Left kidney (tissue), 2 donors: ENCODE results near the gene ZC3H12D. TPM values are rescaled to one million over a fixed set of nuclear protein-coding genes. Genes with fewer than 3 reads are reported as not detected.
"Not testable (repeated sequence)": the region's sequence is repeated elsewhere in the genome, so short reads cannot be mapped to it uniquely, and the experiment has no call there.

Source experiments
- DNase-seq: peaks from one replicate; pipeline ENCODE4 v3.0.0-alpha.2; 2013
- polyA plus RNA-seq: library from polyadenylated mRNA; unstranded; fragments of 120-200 nt; gene quantifications from one replicate; pipeline ENCODE4 v1.2.1, GENCODE V29; 2013; ENCODE audit not compliant: insufficient read length

Gene ZC3H12D
- polyA plus RNA-seq, 1 donor = 0.70 TPM

- DNase-seq = no peak
These were observed 762 bp downstream of the ZC3H12D start for GRCh38 chr6:149483849-149484655.

- no peak for DNase-seq
These were observed 1.5 kb downstream of the ZC3H12D start for GRCh38 chr6:149483334-149483725.

DNA sequence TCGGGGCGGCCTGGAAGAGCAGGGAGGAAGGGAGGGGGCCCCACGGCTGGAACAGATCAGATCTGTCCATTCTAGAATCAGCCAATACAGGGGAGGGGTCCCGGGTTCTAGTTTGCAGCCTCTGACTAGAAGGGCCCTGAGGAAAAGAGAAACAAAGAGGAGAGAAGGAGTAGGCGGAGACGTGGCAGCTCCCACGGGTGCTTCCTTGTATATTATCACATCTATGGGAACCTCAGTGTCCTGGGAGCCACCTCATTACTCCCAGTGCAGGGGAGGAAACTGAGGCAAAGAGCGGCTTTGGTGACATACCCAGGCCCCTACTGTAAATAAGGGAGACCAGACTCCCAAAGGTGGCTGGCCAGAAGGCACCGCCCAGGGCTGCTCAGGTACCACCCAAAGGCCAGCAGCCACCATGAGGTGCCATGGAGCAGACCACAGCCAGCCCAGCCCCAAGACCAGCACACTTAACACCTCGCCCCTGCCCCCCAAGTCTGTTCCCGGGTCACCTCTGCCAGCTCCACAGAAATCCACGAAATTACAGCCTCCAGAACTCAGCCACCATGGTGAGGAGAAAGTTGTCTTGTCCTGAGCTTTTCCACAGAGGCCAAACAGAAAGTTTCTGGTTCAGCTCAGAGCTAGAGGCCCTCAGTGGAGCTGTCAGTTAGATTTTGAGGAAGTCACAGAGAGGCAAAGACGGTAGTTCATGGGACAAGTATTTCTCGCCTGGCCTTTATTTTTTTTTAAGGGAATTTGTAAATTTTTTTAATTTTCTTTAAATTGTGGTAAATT is 2.1 kb downstream of the ZC3H12D start:
- no peak for DNase-seq

- no peak for DNase-seq
These were observed 4.1 kb downstream of the ZC3H12D start for GRCh38 chr6:149480502-149481280.

DNA sequence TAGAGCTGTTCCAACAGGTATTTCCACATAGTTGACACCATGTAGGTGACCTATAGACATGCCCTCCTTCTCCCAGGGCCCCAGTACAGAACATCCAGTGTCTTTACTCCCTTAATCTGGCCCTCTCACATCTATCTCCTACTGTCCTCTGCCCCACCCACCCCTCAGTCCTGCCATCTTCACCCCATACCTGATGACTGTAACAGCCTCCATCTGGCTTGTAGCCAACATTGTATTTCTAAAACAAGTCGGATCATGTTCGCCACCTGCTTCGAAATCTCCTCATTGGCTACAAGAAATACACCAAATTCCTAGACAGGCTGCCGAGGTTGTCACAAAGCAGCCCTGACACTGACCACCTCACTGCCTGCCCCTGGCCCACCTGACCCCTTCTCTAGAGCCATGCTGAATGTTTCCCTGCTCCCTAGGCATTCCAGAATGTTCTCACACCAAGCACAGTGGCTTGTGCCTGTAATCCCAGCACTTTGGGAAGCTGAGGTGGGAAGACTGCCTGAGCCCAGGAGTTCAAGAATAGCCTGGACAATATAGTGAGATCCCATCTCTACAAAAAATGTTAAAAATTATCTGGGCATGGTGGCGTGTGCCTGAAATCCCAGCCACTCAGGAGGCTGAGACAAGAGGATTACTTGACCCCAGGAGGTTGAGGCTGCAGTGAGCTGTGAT is 6.0 kb downstream of the ZC3H12D start:
- DNase-seq = no peak

DNA sequence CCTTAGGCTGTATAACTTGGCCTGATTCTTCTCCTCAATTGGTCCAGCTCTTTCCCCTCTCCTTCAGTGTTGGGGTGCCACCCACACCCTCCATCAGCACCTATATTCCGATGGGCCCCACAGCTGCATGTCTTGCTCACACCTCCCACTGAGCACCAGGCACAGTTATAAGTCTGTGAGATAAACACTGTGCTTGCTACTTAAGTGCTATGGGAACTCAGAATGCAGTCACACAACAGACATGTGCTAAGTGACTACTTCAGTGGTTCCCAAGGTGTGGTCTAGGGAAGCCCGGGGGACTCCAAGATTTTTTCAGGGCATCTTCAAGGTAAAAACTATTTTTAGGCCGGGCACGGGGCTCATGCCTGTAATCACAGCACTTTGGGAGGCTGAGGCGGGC is 7.3 kb downstream of the ZC3H12D start:
- DNase-seq = no peak

- no peak for DNase-seq
These were observed 7.9 kb downstream of the ZC3H12D start for GRCh38 chr6:149476789-149477455.

- DNase-seq = no peak
These were observed 10.5 kb downstream of the ZC3H12D start for GRCh38 chr6:149474108-149474935.

- no peak for DNase-seq
These were observed 11.4 kb downstream of the ZC3H12D start for GRCh38 chr6:149473080-149474052.

DNA sequence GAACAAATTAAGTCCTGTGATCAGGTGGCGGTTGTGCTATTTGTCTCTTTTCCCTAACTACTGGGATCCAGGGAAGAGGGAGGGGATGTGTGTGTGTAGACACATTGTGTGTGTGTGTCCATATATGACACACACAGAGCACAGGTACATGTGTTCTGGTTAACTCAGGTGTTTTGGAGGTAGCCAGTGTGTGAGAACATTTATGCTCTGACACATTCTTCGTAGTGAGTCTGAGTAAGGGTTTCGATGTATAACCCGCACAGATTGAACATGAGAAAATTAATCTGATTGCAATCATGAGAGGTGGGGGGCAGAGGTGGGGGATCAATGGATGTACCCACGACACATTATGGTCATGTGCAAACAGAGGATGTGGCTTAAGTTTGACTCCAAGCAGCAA is 12.6 kb downstream of the ZC3H12D start:
- DNase-seq = no peak

DNA sequence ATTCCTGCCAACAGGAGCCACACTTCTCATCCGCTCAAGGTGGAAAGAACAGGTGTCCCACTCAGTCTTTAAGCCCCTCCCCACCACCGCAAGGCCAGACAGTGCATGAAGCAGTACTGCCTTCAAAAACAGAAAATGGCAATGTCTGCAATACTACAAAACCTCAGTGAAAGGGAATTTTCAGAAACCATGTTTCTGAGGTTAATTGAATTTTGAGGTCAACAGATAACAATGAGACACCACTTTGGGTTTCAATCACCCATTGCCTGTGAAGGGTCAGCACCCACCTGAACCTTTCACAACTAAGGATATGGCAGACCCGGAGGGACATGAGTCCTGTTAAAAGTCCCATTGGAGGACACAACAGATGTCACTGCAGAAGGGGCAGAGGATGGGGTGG is 13.0 kb downstream of the ZC3H12D start:
- no peak for DNase-seq

- no peak for DNase-seq
These were observed 13.9 kb downstream of the ZC3H12D start for GRCh38 chr6:149470948-149471347.

GRCh38 chr6:149468179-149468578 is 16.6 kb downstream of the ZC3H12D start:
- DNase-seq = no peak

GRCh38 chr6:149467265-149467664 is 17.5 kb downstream of the ZC3H12D start:
- DNase-seq = no peak

GRCh38 chr6:149464411-149464810 is 20.4 kb downstream of the ZC3H12D start:
- DNase-seq = no peak

- DNase-seq = no peak
These were observed 21.0 kb downstream of the ZC3H12D start for GRCh38 chr6:149463781-149464180.

DNA sequence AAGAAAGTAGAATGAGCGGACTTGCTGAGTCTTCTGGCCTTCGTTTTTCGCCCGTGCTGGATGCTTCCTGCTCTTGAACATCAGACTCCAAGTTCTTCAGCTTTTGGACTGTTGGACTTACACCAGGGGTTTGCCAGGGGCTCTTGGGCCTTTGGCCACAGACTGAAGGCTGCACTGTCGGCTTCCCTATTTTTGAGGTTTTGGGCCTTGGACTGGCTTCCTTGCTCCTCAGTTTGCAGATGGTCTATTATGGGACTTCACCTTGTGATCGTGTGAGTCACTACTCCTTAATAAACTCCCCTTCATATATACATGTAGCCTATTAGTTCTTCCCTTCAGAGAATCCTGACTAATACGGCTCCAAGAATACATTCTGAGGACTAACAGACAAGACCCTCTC is 22.1 kb downstream of the ZC3H12D start:
- not testable (repeated sequence) for DNase-seq

DNA sequence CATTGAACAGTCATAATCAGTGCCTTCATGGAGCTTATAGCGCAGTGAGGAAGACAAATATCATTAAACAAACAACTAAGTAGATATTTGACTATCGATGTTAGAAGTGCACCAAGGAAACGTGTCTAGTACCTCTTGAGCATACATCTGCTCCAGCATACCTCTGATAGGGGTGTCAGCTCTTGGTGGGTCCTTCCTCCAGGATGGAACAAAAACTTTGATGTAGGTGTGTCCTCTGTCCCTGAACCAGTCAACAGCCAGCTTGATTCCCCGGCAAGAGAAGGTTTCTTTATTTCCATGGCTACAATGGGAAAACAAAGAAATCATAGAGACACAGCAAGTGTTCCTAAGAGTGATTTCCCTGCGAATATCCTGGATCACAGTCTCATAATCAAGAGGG is 23.1 kb downstream of the ZC3H12D start:
- DNase-seq = no peak

GRCh38 chr6:149460249-149460648 is 24.6 kb downstream of the ZC3H12D start:
- not testable (repeated sequence) for DNase-seq
